Activated T-helper 2 cell treated with anti-CD3 and anti-CD28 coated beads, Interferon-gamma antibody, Interleukin-2, Interleukin-4, amounts not matched to agents 10 μg/mL and 5 μg/mL and 100 μg/mL, durations not matched to agents 14 hours and 24 hours and 36 hours (primary cell): ENCODE data around the gene HYAL3. TPM values are rescaled to one million over a fixed set of nuclear protein-coding genes. Genes with fewer than 3 reads are reported as not detected.
"Not testable (repeated sequence)": the region's sequence is repeated elsewhere in the genome, so short reads cannot be mapped to it uniquely, and the experiment has no call there.

Experiments
- DNase-seq: peaks from one replicate; pipeline ENCODE4 v3.0.0; 2021; ENCODE audit warnings: low spot score
- H3K27ac Mint-ChIP-seq: one replicate; pipeline ENCODE4 v1.8.0; 2021; ENCODE audit warnings: mixed read lengths
- H3K27me3 Mint-ChIP-seq: one replicate; pipeline ENCODE4 v1.8.0; 2021; ENCODE audit warnings: low read depth, mixed read lengths
- H3K36me3 Mint-ChIP-seq: one replicate; pipeline ENCODE4 v1.8.0; 2021; ENCODE audit warnings: low read depth, mixed read lengths
- H3K4me1 Mint-ChIP-seq: one replicate; pipeline ENCODE4 v1.8.0; 2021; ENCODE audit warnings: low read depth, mixed read lengths
- H3K4me3 Mint-ChIP-seq: one replicate; pipeline ENCODE4 v1.8.0; 2021; ENCODE audit warnings: low read depth, mild to moderate bottlenecking, moderate library complexity, mixed read lengths
- H3K9me3 Mint-ChIP-seq: one replicate; pipeline ENCODE4 v1.8.0; 2021; ENCODE audit warnings: mixed read lengths
- intact Hi-C: fragments of 100-400 bp; cut with micrococcal nuclease; formaldehyde crosslinking; loops from one replicate; pipeline ENCODE4 v1.15.1; 2023
- total RNA-seq: library from RNA; stranded (reverse); gene quantifications from 2 replicates; pipeline ENCODE4 v1.2.3, GENCODE V29; 2022

HYAL3 gene
- total RNA-seq, 1 donor from 2014 or later = 10.8 TPM

DNA sequence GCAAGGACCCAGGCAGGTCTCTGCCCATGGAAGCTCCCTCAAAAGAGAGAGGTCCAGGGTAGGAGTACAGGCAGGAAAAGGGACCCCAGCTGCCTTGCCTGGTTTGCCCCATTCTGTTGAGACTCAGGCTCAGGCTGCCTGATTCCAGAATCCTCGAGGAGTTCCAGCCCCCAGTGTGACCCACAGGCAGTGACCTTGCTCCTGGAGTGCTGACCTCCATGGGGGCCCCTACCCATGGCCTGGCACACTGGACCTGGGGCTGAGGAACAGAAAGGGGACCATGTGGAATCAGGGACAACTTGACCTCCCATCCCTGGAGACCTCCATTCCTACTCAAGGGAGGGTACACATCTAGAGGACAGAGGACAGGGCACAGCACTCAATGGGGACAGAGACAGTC lies 33.6 kb downstream of the HYAL3 start:
- H3K9me3 Mint-ChIP-seq = no peaks in the 10 kb centered on the region
- no peak overlapping the region for H3K4me3 Mint-ChIP-seq
- no peaks in the 10 kb centered on the region for H3K36me3 Mint-ChIP-seq
- no peak overlapping the region for H3K27ac Mint-ChIP-seq
- peaks cover 18% of the 10 kb centered on the region for H3K27me3 Mint-ChIP-seq
- no peaks in the 10 kb centered on the region for H3K4me1 Mint-ChIP-seq
- intact Hi-C loops = no loop called here
- no peak for DNase-seq

DNA sequence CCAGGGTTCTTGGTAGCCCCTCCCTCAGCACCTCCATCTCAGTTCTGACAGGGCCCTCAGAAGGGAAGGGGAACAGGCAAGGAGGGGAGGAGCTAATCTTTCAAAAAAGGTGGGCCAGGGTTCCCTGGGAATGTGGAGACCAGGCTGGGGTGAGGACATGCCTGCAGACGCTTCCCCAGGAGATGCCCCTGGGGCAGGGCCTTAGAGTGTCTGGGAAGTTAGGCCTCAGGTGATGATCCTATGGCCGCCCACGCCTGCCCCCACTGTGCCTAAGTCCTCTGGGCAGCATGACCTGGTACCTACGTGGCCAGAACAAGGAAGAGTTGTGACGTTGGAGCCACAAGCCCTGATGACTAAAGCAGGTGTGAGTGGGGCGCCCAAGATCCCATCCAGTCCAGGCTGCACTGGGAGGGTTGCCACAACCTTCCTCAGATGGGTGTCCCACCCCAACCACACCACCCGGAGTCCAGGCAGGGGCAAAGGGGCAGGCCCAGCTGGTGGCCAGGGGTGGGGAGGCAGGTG lies 34.2 kb downstream of the HYAL3 start:
- Mint-ChIP-seq H3K27ac (no peak overlapping the region), H3K36me3 (no peaks in the 10 kb centered on the region), H3K9me3 (no peaks in the 10 kb centered on the region), H3K27me3 (peaks cover 18% of the 10 kb centered on the region), H3K4me3 (no peak overlapping the region), H3K4me1 (no peaks in the 10 kb centered on the region)
- DNase-seq = no peak
- intact Hi-C loops = no loop called here

DNA sequence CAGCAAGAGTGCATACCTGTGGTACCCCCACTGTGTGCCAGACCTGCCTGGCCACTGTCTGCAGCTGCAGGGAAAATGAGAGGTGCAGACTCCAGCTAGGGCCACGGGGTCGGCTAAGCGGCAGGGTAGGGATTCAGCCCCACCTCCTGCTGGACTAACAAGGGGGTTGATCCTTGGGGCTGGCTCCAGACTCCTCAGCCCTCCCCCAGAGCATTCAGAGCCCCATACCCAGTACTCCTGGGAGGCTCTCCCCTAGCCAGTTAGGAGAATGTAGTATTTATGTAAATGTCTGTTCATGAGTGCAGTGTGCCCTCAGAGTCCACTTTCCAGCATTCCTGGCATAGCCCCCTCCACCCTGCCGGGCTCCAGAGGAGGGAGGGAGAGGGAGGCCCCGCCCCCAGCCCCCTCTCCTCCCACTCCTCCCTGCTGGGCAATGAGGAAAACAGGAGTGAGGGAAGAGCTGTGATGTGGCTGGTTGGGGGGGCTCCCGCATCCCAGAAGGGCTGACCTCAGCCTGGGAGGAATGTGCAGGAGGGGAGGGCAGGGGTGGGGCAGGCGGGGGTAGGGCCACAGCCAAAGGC lies 34.7 kb downstream of the HYAL3 start:
- H3K27ac Mint-ChIP-seq = no peak overlapping the region
- no peak for DNase-seq
- H3K36me3 Mint-ChIP-seq = no peaks in the 10 kb centered on the region
- no peaks in the 10 kb centered on the region for H3K9me3 Mint-ChIP-seq
- H3K4me1 Mint-ChIP-seq = peaks cover 3% of the 10 kb centered on the region
- intact Hi-C loops = no loop called here
- H3K27me3 Mint-ChIP-seq = peaks cover 17% of the 10 kb centered on the region
- no peak overlapping the region for H3K4me3 Mint-ChIP-seq

DNA sequence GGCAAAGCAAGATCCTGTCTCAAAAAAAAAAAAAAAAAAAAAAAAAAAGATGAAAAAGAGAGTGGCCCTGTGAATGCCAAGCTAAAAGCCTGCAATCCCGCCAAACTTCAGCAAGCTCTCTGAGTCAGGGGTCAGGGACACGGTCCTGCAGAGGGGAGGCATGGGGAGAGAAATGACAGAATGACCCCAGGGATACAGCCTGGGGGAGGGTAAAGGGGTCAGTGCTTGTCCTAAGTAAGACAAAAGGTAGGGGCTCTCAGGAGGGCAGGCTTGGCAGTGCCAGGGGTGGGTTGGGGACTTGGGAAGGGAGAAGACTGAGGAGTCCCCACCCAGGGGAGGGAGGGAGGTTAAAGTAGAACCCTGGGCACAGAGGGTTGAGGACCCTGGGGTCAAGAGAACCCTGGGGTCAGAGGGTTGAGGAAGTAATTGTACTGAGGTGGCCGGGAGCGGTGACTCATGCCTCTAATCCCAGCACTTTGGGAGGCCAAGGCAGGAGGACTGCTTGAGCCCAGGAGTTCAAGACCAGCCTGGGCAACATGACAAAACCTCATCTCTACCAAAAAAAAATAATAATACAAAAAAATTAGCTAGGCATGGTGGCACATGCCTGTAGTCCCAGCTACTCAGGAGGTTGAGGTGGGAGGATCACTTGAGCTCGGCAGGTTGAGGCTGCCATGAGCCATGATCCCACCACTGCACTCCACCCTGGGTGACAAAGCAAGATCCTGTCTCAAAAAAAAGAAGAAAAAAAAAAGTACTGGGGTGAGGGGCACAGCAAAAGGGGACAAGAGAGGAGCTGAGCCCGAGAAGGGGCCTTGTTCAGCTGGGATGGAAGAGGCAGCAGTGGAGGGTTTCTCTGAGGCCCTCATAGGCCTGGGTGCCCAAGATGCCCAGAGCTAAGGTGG lies 35.5 kb downstream of the HYAL3 start:
- intact Hi-C loops = no loop called here
- Mint-ChIP-seq H3K27ac (no peak overlapping the region), H3K4me1 (peaks cover 3% of the 10 kb centered on the region), H3K27me3 (peaks cover 16% of the 10 kb centered on the region), H3K9me3 (no peaks in the 10 kb centered on the region), H3K36me3 (peaks cover 4% of the 10 kb centered on the region), H3K4me3 (no peak overlapping the region)
- DNase-seq = no peak

DNA sequence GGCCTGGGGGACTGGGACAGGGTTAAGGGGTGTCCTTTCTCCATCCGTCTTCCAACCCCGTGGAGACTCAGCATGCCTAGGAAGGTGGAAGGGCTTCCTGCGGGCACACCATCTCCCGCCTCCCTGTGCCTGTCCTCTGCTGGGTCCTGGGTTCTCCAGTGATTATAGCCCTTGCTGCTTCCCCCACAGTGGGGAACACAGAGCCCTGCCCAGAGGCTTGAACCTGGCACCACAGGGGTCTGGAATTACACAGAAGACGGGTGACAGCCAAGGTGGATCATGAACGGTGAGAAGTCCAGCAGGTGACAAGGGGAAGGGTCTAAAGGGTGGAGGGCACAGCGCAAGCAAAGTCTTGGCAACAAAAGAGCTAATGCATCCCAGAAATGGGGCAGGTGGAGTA lies 36.4 kb downstream of the HYAL3 start:
- DNase-seq = no peak
- peaks cover 9% of the 10 kb centered on the region for H3K27me3 Mint-ChIP-seq
- H3K9me3 Mint-ChIP-seq = no peaks in the 10 kb centered on the region
- intact Hi-C loops = no loop called here
- no peak overlapping the region for H3K27ac Mint-ChIP-seq
- no peak overlapping the region for H3K4me3 Mint-ChIP-seq
- H3K4me1 Mint-ChIP-seq = peaks cover 3% of the 10 kb centered on the region
- peaks cover 14% of the 10 kb centered on the region for H3K36me3 Mint-ChIP-seq

DNA sequence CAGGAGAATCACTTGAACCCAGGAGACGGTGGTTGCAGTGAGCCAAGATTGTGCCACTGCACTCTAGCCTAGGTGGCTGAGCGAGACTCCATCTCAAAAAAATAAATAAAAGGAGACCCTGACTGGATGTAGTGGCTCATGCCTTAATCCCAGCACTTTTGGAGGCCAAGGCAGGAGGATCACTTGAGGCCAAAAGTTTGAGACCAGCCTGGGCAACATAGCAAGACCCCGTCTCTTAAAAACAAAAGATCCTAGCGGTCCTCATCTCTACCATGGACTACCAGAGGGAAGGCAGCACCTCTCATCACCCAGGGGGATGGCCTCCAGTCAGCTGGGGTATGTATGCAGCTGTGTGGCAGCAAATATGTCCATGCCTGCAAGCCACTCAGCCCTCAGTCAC lies 37.0 kb downstream of the HYAL3 start:
- H3K4me1 Mint-ChIP-seq, H3K27me3 Mint-ChIP-seq, H3K27ac Mint-ChIP-seq, H3K9me3 Mint-ChIP-seq, H3K4me3 Mint-ChIP-seq, intact Hi-C loops, DNase-seq: not testable (repeated sequence)
- H3K36me3 Mint-ChIP-seq = peaks cover 19% of the 10 kb centered on the region

DNA sequence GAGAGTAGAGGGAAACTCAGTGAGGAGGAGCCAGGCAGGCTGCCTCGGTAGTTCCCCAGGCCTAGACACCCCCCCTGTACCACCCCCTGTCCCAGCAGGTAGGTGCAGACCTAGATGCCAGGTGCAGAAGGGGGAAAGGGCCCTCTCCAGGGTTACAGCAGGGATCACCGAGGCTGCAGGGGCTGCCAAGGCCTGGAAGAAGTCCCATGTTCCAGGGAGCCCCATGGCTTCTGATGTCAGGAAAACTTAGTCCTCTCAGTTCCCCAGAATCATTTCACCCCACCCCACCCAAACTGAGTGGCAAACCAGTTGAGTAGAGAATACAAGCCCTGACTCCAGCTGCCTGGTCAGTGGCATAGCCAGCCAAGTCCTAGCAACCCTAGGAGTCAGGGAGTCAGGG lies 37.7 kb downstream of the HYAL3 start:
- Mint-ChIP-seq H3K9me3 (no peaks in the 10 kb centered on the region), H3K27me3 (peaks cover 4% of the 10 kb centered on the region), H3K36me3 (peaks cover 26% of the 10 kb centered on the region), H3K4me3 (no peak overlapping the region), H3K4me1 (peaks cover 3% of the 10 kb centered on the region), H3K27ac (no peak overlapping the region)
- DNase-seq = no peak
- intact Hi-C loops = no loop called here

DNA sequence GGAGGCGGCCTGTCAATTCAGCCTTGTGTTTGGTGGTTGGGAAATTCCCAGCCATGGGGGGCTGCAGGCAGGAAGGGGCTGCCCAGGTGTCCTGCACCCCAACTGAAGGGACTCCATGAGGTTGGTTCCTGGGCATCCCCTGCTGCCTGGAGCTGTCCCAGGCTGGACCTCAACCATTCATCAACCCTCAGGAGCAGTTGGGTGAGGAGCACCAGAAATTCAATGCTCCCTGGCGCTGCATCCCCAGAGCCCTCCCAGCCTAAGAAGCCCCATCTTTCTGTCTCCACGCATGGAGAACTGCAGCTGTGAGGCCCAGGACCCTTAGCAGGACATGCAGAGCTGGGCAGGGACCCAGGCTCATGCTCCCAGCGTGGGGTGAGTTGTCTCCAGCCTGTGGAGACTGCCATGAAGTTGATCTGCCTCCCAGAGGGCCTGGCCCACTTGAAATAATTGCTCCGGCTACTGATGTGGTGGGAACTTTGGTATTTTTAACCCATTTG lies 38.2 kb downstream of the HYAL3 start:
- Mint-ChIP-seq H3K9me3 (no peaks in the 10 kb centered on the region), H3K4me3 (peak overlapping the region; percentile 60), H3K36me3 (peaks cover 31% of the 10 kb centered on the region), H3K4me1 (peaks cover 3% of the 10 kb centered on the region), H3K27ac (peak overlapping the region; percentile 33), H3K27me3 (peaks cover 4% of the 10 kb centered on the region)
- intact Hi-C loops = loop anchor here (1.0 kb wide), 2 partner anchors 12 to 15 kb away; no protein-coding TSS in a partner anchor
- no peak for DNase-seq

DNA sequence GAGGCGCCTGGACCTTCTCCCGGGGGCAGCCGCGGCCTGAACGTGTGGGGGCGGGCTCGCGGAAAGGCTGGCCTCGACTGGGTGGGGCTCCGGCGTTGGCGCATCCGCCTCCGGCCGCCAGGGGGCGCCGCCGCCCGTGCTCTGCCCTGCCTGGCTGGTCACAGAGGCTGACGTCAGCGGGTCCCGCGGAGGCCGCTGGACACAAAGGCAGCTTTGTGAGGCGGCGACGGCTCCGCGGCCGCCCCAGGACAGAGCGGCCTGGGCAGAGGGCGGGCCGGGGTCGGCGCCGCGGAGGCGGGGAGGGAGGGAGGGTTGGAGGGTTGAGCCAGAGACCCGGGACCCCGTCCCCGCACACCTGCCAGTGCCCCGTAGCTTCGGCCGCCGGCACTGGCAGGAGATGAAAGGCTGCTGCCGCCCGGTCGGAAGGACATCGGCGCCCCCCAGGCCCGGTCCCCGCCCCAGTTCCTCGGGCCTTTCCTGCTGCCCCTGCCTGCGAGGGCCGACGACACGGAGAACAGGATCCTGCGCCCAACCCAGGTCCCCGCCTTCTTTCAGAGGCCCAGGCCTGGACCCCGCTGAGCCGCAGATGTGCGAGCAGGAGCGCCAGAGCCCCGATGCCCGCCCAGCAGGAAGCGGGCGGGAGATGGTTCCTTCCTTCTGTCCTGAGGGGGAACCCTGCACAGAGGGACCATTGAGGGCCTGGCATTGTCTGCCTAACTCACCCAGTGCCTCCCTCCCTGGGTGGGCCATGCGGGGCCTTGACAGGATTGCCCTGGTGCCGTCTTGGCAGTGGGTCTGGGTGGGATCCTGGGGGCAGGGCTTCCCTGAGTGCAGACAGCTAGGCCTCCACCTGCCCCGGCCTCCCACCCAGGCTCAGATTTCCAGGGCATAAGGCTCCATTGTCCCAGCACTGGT lies 38.9 kb downstream of the HYAL3 start:
- H3K4me1 Mint-ChIP-seq = peaks cover 3% of the 10 kb centered on the region
- peaks cover 34% of the 10 kb centered on the region for H3K36me3 Mint-ChIP-seq
- peak overlapping the region; percentile 69 for H3K4me3 Mint-ChIP-seq
- intact Hi-C loops = loop anchor here (1.0 kb wide), 2 partner anchors 13 to 14 kb away; no protein-coding TSS in a partner anchor
- no peaks in the 10 kb centered on the region for H3K9me3 Mint-ChIP-seq
- peak; percentile 83 for DNase-seq
- peak overlapping the region; percentile 67 for H3K27ac Mint-ChIP-seq
- no peaks in the 10 kb centered on the region for H3K27me3 Mint-ChIP-seq

DNA sequence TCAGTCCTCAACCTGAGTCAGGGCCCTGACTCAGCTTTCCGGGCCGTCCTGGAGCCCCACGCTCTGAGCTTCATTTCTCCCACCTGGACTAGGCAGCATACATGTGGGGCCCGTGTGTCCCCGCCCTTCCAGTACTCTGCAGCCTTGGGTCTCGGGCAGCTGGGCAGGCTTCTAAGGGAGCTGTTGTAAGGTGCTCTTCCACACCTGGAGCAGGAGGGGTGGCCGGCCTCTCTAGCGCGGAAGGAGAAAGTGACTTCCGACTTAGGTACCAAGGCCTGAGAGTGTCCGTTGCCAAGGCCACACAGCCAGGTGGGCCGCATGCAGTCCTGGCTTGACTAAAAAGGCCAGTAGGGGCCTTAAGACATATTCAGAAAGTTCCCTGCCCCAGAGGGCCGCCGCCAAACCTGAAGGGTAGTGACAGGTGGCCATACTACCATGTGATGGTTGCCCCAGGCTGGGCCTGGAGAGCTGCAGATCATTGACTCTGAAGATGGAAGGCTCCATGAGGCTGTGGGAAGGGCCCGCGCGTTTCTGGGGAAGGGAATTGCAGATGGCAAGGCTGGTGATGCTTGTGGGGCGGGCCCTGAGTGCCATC lies 39.7 kb downstream of the HYAL3 start:
- H3K36me3 Mint-ChIP-seq = peaks cover 36% of the 10 kb centered on the region
- peak overlapping the region; percentile 67 for H3K27ac Mint-ChIP-seq

DNA sequence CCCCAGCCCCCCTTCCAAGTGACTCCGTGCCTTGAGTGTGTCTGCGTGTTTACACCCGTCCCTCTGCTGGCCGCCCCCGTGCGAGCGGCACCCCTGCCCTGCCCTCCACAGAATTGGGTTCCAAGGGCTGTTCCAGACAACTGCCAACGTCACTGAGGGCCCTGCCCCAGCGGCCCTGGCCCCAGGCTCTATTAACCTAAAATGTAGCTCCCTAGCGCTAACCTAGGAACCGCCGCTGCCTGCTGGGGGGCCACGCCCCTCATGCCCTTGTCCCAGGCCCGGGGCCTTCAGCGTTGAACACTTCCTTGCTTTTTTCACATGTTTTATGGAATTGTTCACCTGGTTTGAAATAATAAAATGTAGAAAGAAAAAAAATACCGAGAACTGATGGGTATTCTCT lies 40.2 kb downstream of the HYAL3 start:
- Mint-ChIP-seq H3K4me1 (peaks cover 3% of the 10 kb centered on the region), H3K27ac (no peak overlapping the region), H3K27me3 (no peaks in the 10 kb centered on the region), H3K36me3 (peaks cover 40% of the 10 kb centered on the region), H3K4me3 (no peak overlapping the region), H3K9me3 (no peaks in the 10 kb centered on the region)
- intact Hi-C loops = no loop called here
- DNase-seq = no peak

More for the DNA sequence above, 39.7 kb downstream of the HYAL3 start:
- Mint-ChIP-seq H3K4me3 (peak overlapping the region; percentile 69), H3K9me3 (no peaks in the 10 kb centered on the region), H3K27me3 (no peaks in the 10 kb centered on the region), H3K4me1 (peaks cover 3% of the 10 kb centered on the region)
- DNase-seq = no peak
- intact Hi-C loops = loop anchor here (1.0 kb wide), 2 partner anchors 13 to 14 kb away; no protein-coding TSS in a partner anchor
